GM18909 (cell line): ENCODE measurements around the gene TMEM11.

Experiments
- ATAC-seq: cut with Tn5 transposase; IDR thresholded peaks from one replicate; pipeline ENCODE4 v1.9.1; 2021; ENCODE audit warnings: mild to moderate bottlenecking; ENCODE audit not compliant: unreplicated experiment, poor library complexity

Gene TMEM11

GRCh38 chr17:21164216-21164615 lies 49.7 kb downstream of the TMEM11 start:
- ATAC-seq, result no peak

DNA sequence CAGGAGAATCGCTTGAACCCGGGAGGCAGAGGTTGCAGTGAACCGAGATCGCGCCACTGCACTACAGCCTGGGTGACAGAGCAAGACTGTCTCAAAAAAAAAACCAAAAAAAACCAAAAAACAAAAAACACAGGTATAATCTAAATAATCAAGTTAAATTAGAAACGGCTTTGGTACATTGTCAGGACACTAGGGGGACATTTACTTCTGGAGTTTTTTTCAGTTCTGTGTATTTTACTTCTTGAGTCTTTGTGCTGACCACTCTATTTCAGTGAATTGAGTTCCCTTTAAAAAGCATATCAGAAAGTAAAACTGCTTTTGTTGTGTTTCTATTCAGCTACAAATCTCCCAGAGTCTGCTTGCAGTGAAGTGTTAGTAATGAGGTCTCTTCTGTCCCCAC lies 50.9 kb downstream of the TMEM11 start:
- ATAC-seq, result no peak

DNA sequence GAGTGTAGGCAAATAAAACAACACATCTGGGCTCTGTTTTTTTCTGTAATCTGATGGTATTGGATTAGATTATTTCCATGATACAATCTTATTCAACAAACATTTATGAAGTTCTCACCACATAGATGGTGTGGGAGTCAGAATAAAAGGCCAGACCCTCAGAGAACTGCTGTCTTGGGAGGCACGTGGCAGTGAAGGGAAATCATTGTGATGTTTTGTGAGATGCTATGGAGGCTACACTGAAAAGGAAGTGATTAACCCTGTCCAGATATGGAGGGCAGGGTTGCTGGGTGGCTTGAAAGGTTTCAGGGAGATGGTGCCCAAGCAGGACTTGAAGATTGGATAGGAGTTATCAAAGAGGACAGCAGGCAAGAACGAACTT lies 51.6 kb downstream of the TMEM11 start:
- ATAC-seq, result no peak

DNA sequence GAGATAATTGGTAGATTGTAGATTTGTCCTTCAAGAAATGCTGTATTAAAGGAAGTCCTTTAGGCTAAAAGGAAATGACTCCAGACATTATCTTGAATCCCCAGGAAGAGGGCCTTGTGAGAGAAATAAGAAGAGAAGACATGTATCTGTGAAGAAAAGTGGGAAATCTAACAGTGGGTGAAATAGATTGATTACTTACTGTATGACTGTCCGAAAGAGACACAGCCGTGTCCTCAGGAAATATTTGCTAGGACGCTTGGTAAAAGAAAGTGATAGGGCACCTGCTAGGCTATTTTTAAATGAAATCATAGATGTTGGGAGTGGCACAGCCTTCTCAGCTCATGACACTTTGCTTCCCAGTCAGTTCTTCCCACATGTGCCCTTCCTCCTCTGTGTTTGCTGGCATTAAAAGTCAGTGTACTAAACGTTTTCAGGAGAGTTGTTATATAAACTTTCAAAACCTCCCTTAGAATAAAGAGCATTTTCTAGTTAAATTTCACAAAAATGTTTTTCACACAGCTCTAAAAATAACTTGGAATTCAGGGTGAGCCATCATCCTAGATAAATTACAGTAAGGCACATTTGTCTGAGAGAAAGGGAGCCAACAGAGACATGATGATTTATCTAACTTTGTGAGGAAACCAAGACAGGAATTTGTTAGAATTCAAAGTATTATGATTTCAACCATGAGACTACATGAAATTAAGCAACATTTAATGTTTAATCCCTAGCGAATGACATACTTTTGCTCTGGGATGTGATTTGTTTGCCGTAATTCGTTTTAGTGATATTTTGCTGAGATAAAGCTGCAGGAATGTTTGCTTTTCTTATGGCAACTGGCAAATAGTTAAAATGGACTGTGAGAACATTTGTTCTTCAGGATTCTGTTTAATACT lies 52.2 kb downstream of the TMEM11 start:
- no peak for ATAC-seq

DNA sequence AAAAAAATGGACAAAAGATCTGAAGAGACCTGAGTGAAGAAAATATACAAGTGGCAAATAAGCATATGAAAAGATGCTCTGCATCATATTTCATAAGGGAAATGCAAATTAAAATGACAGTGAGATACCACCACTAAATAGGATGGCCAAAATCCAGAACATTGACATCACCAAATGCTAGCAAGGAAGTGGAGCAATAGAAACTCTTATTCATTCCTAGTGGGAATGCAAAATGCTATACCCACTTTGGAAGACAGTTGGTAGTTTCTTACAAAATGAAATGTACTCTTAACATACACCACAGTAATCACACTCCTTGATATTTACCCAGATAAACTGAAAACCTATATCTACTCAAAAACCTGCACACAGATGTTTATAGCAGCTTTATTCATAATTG lies 53.6 kb downstream of the TMEM11 start:
- no peak for ATAC-seq

DNA sequence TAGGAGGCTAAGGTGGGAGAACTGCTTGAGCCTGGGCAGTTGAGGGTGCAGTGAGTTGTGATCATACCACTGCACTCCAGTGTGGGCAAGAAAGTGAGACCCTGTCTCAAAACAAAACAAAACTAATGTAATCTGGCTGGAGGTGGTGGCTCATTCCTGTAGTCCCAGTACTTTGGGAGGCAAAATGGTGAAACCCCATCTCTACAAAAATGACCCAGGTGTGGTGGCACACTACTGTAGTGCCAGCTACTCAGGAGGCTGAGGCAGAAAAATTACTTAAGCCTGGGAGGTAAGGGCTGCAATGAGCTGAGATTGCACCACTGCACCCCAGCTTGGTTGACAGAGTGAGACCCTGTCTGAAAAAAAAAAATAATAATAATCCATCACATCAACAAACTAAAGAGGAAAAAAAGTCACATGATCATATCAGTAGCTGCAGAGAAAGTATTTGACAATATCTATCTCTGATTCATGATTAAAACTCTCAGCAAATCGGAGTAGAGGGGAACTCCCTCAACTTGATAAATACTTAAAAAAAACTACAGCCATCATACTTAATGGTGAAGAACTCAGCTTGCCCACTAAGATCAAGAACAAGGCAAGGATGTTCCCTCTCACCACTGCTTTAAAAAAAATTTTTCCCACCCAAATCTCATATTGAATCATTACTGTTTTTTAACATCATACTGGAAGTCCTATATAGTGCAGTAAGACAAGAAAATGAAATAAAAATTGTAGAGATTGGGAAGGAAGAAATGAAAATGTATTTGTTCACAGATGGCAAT lies 56.2 kb downstream of the TMEM11 start:
- ATAC-seq, result no peak

- ATAC-seq, result no peak
Measured at GRCh38 chr17:21152731-21153130, 61.2 kb downstream of the TMEM11 start.

- ATAC-seq, result no peak
Measured at GRCh38 chr17:21149621-21150020, 64.3 kb downstream of the TMEM11 start.
